Mucosa of descending colon (tissue), 3 donors: ENCODE data around the gene PSMB2. TPM values are rescaled to one million over a fixed set of nuclear protein-coding genes. Genes with fewer than 3 reads are reported as not detected.

Experiments
- ATAC-seq: fragments of 200-7000 bp; cut with Tn5 transposase; one replicate; pipeline ENCODE4 v1.9.1; 2020; ENCODE audit warnings: mild to moderate bottlenecking, moderate library complexity
- DNase-seq, 3 donors: peaks; one replicate each; pipeline ENCODE4 v3.0.0-alpha.2; 2020
- H3K36me3 ChIP-seq: fragments of 200-600 bp; one replicate; pipeline ENCODE4 v1.8.0; 2021; ENCODE audit warnings: low read depth, mild to moderate bottlenecking
- H3K4me1 ChIP-seq: fragments of 200-600 bp; one replicate; pipeline ENCODE4 v1.8.0; 2021; ENCODE audit warnings: low read depth, mild to moderate bottlenecking
- H3K4me3 ChIP-seq: fragments of 200-600 bp; one replicate; pipeline ENCODE4 v1.8.0; 2021; ENCODE audit warnings: mild to moderate bottlenecking
- H3K9me3 ChIP-seq: fragments of 200-600 bp; one replicate; pipeline ENCODE4 v1.8.0; 2021; ENCODE audit warnings: mild to moderate bottlenecking
- intact Hi-C, 2 donors: fragments of 100-400 bp; cut with DNase I in 1 of 2; cut with micrococcal nuclease in 1 of 2; formaldehyde crosslinking; loops; one replicate each; pipeline versions ENCODE4 v1.11.0 to v1.11.1; 2022; cut with DNase I, micrococcal nuclease
- total RNA-seq, 3 donors: library from RNA; stranded (reverse); fragmentation: NEBNext Ultra II Directional in 2 of 3; extraction: Animal tissue kit (Norgen Biotek cat#: 25700) in 2 of 3; gene quantifications; one replicate each; pipeline versions ENCODE4 v1.2.1 to v1.2.4, GENCODE V29; 2021 to 2023
- TF ChIP-seq, protein P1 (sequence below): fragments of 200-600 bp; IDR thresholded peaks from one replicate; pipeline ENCODE4 v1.8.0; 2022; ENCODE audit warnings: antibody characterized with exemption, mild to moderate bottlenecking
- donor health status: DM: no; HTN: no; CAD: no; lungs with moderate emphysema.
- donor health status: DM: no; HTN: no; CAD: no.
- donor health status: DM: no; HTN: yes; CAD: no.

PSMB2 gene
- total RNA-seq, 3 donors from 2014 or later: 34.8 to 62.9 (median 39.7) TPM

DNA sequence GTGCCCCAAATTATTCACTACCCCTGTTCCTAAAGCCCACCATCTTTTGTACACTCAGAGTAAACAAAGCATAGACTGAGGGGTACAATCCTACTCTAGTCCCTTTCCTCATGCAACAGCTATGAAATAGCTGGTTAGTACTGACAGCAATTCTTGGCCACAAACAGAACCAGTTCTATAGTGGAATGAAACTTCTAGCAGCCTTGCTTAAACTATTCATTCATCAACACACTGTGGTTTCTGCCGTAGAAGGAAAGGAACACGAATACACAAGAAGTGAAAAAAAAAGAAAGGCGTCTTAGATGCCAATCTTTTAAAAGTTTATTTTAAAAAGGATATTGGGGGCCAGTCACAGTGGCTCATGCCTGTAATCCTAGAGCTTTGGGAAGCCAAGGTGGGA is 9.9 kb downstream of the PSMB2 start:
- TF ChIP-seq, protein P1, sequence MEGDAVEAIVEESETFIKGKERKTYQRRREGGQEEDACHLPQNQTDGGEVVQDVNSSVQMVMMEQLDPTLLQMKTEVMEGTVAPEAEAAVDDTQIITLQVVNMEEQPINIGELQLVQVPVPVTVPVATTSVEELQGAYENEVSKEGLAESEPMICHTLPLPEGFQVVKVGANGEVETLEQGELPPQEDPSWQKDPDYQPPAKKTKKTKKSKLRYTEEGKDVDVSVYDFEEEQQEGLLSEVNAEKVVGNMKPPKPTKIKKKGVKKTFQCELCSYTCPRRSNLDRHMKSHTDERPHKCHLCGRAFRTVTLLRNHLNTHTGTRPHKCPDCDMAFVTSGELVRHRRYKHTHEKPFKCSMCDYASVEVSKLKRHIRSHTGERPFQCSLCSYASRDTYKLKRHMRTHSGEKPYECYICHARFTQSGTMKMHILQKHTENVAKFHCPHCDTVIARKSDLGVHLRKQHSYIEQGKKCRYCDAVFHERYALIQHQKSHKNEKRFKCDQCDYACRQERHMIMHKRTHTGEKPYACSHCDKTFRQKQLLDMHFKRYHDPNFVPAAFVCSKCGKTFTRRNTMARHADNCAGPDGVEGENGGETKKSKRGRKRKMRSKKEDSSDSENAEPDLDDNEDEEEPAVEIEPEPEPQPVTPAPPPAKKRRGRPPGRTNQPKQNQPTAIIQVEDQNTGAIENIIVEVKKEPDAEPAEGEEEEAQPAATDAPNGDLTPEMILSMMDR: no peak
- no peaks in the 10 kb centered on the region for H3K9me3 ChIP-seq
- H3K4me1 ChIP-seq: no peaks in the 10 kb centered on the region
- H3K4me3 ChIP-seq: no peak overlapping the region
- H3K36me3 ChIP-seq: peaks cover 3% of the 10 kb centered on the region
- ATAC-seq: no peak
- intact Hi-C loops: no loop called here
- DNase-seq: no peak

DNA sequence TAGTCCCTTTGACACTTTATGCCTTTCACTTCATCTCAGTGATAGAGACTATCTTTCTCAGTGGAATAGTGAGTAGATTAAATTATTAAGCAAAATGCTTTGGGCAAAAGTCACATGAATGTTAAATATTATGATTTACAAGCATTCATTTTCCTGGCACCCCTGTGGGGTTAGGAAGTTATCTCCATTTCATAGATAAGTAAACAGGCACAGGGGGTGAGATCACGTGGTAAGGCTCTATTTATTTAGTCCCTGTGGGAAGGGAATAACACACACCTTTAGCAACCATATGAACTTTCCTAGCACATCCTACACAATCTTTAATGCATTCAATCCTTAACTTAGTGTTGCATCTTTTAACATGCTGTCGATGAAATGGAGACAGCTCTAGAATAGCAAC is 12.3 kb downstream of the PSMB2 start:
- TF ChIP-seq, protein P1: no peak
- intact Hi-C loops: no loop called here
- H3K4me1 ChIP-seq: no peaks in the 10 kb centered on the region
- no peak for ATAC-seq
- no peaks in the 10 kb centered on the region for H3K9me3 ChIP-seq
- peaks cover 3% of the 10 kb centered on the region for H3K36me3 ChIP-seq
- H3K4me3 ChIP-seq: no peak overlapping the region
- DNase-seq: no peak

DNA sequence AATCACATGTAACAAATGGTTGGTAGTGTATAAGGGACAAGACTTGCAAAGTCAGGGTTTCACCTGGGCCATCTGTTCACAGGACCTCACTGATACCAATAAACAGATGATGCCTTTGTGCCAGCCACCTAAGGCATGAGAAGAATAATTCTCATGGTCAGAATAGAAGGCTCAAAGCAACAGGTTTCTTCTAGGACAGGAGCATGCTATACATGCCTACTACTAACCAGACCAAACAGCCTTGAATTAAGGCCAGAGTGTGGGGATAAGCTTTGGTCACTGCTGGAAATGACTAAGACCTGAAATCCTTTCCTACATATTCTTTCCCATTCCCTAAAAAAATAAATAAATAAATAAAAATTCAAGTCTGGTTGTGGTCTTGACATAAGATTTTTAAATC is 17.5 kb downstream of the PSMB2 start:
- no peaks in the 10 kb centered on the region for H3K4me1 ChIP-seq
- H3K4me3 ChIP-seq: no peak overlapping the region
- intact Hi-C loops: no loop called here
- DNase-seq (no peak), ATAC-seq (no peak)
- TF ChIP-seq, protein P1: no peak
- H3K9me3 ChIP-seq: no peaks in the 10 kb centered on the region
- H3K36me3 ChIP-seq: peaks cover 2% of the 10 kb centered on the region

DNA sequence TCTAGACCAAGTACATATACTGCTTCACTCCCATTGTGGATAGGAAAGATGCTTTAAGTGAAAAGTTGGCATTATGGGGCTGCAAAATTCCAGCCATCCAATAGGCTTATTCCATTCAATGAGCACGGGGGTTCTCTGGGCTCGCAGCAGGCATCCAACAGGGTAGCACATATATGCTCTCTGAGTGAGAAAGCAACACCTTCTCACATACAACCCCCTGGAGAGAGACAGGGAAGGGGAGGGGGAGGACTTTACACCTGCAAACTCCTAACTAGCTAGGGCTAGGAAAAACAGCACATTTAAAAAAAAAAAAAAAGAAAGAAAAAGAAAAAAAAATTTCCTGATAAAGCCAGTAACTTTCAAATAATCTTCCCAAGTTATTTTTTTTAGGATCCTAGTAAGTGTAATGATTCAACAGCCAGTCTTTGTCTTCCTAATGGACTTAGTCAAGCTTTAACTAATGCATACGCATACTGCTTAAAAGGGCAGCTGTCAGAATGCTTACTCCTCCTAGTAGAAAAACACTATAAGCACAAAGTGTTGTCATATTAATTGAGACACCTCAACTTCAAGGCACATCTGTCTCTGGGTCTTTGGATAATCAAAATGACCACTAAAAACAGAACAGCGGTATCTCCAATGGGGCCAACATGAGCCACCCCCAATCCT is 18.7 kb downstream of the PSMB2 start:
- ATAC-seq (no peak), DNase-seq (no peak)
- no peak overlapping the region for H3K4me3 ChIP-seq
- TF ChIP-seq, protein P1: no peak
- intact Hi-C loops: no loop called here
- H3K9me3 ChIP-seq: no peaks in the 10 kb centered on the region
- H3K4me1 ChIP-seq: no peaks in the 10 kb centered on the region
- H3K36me3 ChIP-seq: no peaks in the 10 kb centered on the region

DNA sequence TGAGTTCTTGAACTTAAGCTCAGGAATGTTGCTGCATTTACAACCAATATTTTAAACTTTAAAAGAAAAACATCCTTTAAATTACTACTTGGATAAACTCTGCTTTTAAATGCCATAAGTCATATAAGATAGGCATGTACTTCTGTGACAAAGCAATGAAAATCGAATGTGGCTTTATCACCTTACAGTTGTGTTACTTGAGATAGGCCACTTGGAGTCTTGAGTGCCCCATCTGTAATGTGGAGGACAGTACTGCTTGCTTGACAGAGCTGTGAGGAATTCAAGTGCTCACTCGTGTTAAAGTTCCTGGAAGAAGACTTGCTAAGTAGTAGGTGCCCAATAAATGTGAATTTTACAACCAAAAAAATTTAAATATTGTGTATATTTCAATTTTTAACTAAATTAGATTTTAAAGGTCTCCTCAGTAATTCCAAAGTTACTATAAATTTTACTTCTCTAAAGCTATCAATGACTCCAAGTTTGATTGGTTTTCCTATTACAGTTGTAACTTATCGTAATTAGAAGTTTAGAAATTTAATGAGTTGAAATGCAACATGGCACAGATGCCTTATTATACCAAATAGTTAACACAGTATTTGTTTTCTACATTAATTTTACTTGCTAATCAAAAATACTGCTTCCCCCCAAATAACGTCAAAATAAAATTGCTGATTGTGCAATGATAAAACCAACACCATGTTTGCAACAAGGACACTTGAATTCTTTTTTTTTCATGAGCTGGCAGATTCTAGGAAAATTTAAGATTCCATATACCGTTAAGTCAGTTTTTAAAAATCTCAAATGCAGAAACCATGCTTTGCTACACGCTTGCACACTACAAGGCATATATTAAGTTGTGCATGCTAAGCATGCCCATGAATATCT is 21.8 kb downstream of the PSMB2 start:
- Histone ChIP-seq H3K36me3 (no peaks in the 10 kb centered on the region), H3K4me3 (no peak overlapping the region), H3K9me3 (no peaks in the 10 kb centered on the region), H3K4me1 (no peaks in the 10 kb centered on the region)
- intact Hi-C loops: no loop called here
- TF ChIP-seq, protein P1: no peak
- DNase-seq (no peak), ATAC-seq (no peak)
